Keratinocyte (primary cell): Measurements from ENCODE around the gene CACFD1. TPM values are rescaled to one million over a fixed set of nuclear protein-coding genes. Genes with fewer than 3 reads are reported as not detected.

Experiments used
- DNase-seq: peaks from one replicate; pipeline ENCODE4 v3.0.0-alpha.2; 2011; ENCODE audit warnings: low read depth, missing footprints, low spot score
- FAIRE-seq: peaks from 2 replicates; lab custom pipeline; 2011; peaks lifted over from hg19 to GRCh38; lab: Jason Lieb, UNC
- H2AFZ ChIP-seq: 2 replicates; pipeline ENCODE4 v1.6.0; 2012; ENCODE audit warnings: low read length, control low read depth, inconsistent platforms; ENCODE audit not compliant: control insufficient read depth
- H3K27ac ChIP-seq: 2 replicates; pipeline ENCODE4 v1.5.1; 2011; ENCODE audit warnings: low read length; ENCODE audit not compliant: control insufficient read depth, insufficient read depth
- H3K27me3 ChIP-seq: 3 replicates; pipeline ENCODE4 v1.6.0; 2011; ENCODE audit warnings: low read length; ENCODE audit not compliant: control insufficient read depth, insufficient read depth; ENCODE audit errors: extremely low read depth
- H3K36me3 ChIP-seq, 2 experiments: 2 replicates in 1 of 2; 3 replicates in 1 of 2; pipeline ENCODE4 v1.5.1; 2011; ENCODE audit warnings: low read length in 2 of 2, mild to moderate bottlenecking in 1 of 2; ENCODE audit not compliant: control insufficient read depth in 2 of 2, insufficient read depth in 2 of 2; ENCODE audit errors: extremely low read depth in 1 of 2
- H3K4me1 ChIP-seq: 3 replicates; pipeline ENCODE4 v1.5.1; 2011; ENCODE audit warnings: low read length; ENCODE audit not compliant: control insufficient read depth, insufficient read depth; ENCODE audit errors: extremely low read depth
- H3K4me2 ChIP-seq: 3 replicates; pipeline ENCODE4 v1.6.0; 2011; ENCODE audit warnings: low read depth, low read length; ENCODE audit not compliant: control insufficient read depth, insufficient read depth; ENCODE audit errors: extremely low read depth
- H3K4me3 ChIP-seq, 3 experiments: fragments of 200-600 bp in 1 of 3; sonication (generic) in 1 of 3; 2 replicates in 2 of 3; 3 replicates in 1 of 3; pipeline ENCODE4 v1.5.1; 2011 to 2016; ENCODE audit warnings: low read length in 3 of 3, mild to moderate bottlenecking in 3 of 3, control low read depth in 2 of 3, inconsistent platforms in 1 of 3, low read depth in 1 of 3, mixed read lengths in 1 of 3, mixed run types in 1 of 3, moderate library complexity in 1 of 3; ENCODE audit not compliant: control insufficient read depth in 2 of 3, insufficient read depth in 2 of 3; ENCODE audit errors: extremely low read depth in 1 of 3
- H3K79me2 ChIP-seq: 2 replicates; pipeline ENCODE4 v1.6.0; 2012; ENCODE audit warnings: low read length; ENCODE audit not compliant: control insufficient read depth, insufficient read depth
- H3K9ac ChIP-seq: 3 replicates; pipeline ENCODE4 v1.6.0; 2011; ENCODE audit warnings: low read length; ENCODE audit not compliant: control insufficient read depth, insufficient read depth; ENCODE audit errors: extremely low read depth
- H3K9me1 ChIP-seq: 3 replicates; pipeline ENCODE4 v1.6.0; 2011; ENCODE audit warnings: low read length; ENCODE audit not compliant: control insufficient read depth, insufficient read depth; ENCODE audit errors: extremely low read depth
- H3K9me3 ChIP-seq: 2 replicates; pipeline ENCODE4 v1.5.1; 2012; ENCODE audit warnings: low read depth, low read length; ENCODE audit not compliant: control insufficient read depth
- H4K20me1 ChIP-seq: 3 replicates; pipeline ENCODE4 v1.6.0; 2011; ENCODE audit warnings: low read length; ENCODE audit not compliant: control insufficient read depth, insufficient read depth; ENCODE audit errors: extremely low read depth
- CTCF ChIP-seq, 3 experiments: IDR thresholded peaks in 1 of 3; conservative IDR thresholded peaks in 1 of 3; optimal IDR thresholded peaks in 1 of 3; 2 replicates in 2 of 3; 3 replicates in 1 of 3; pipeline versions ENCODE3 to v1.5.1; 2011; ENCODE audit warnings: low read length in 3 of 3, mild to moderate bottlenecking in 3 of 3, moderate library complexity in 2 of 3, control low read depth in 1 of 3, inconsistent platforms in 1 of 3; ENCODE audit not compliant: insufficient read depth in 2 of 3; ENCODE audit errors: extremely low read depth in 1 of 3
- EZH2 ChIP-seq: IDR thresholded peaks from one replicate; pipeline ENCODE4 v1.6.1; 2012; ENCODE audit warnings: inconsistent platforms, mild to moderate bottlenecking, low read length, moderate library complexity
- dilution Hi-C: fragments of 300-500 bp; cut with MboI; formaldehyde crosslinking; loops from one replicate; pipeline ENCODE4 v1.7.0; 2020; ENCODE audit warnings: low sequenced_read_pairs; ENCODE audit not compliant: extremely low pct_ligation_motif_present
- polyA plus RNA-seq, 5 experiments: library from polyadenylated mRNA; depleted of rRNA in 3 of 5; stranded (reverse) in 3 of 5; stranded (forward) in 1 of 5; unstranded in 1 of 5; fragments of >200 nt; gene quantifications; 1 replicate in 1 of 5; 2 replicates in 3 of 5; 3 replicates in 1 of 5; pipeline versions ENCODE4 v1.2.1 to v1.2.3, GENCODE V29; 2011 to 2012; ENCODE audit warnings: missing spikeins in 2 of 5, low read depth in 1 of 5, low replicate concordance in 1 of 5

Gene CACFD1
- polyA plus RNA-seq, 1 donor (not counting 4 experiments of a cell fraction or from before 2014, with no cell fraction given): 3.4 TPM

- H2AFZ ChIP-seq: no peak overlapping the region
- H3K36me3 ChIP-seq: peaks cover 21 to 40% of the 10 kb centered on the region in 2 experiments
Observed at GRCh38 chr9:133475292-133476012, 15.7 kb downstream of the CACFD1 start.

GRCh38 chr9:133476036-133476931 lies 16.5 kb downstream of the CACFD1 start:
- no peak for DNase-seq
- H3K9ac ChIP-seq: no peak overlapping the region
- H4K20me1 ChIP-seq: peaks cover 3% of the 10 kb centered on the region
- H3K27me3 ChIP-seq: no peaks in the 10 kb centered on the region
- no peak overlapping the region for H2AFZ ChIP-seq
- FAIRE-seq: no peak
- H3K4me1 ChIP-seq: peaks cover 21% of the 10 kb centered on the region
- no peaks in the 10 kb centered on the region for H3K9me3 ChIP-seq
- no peak overlapping the region for H3K4me2 ChIP-seq
- H3K79me2 ChIP-seq: peaks cover 23% of the 10 kb centered on the region
- H3K27ac ChIP-seq: no peak overlapping the region
- dilution Hi-C loops: no loop called here
- H3K9me1 ChIP-seq: peaks cover 3% of the 10 kb centered on the region
- TF ChIP-seq CTCF (optimal IDR thresholded peaks at IDR 0.05 in 1 of 3, IDR thresholded peaks at IDR 0.05 in 1 of 3, conservative IDR thresholded peaks at IDR 0.05 in 1 of 3; ENCODE audit: extremely low read depth in 1 of 3, insufficient read depth in 2 of 3, low read length in 3 of 3): no peak
- no peak overlapping the region for H3K4me3 ChIP-seq
- peaks cover 21 to 40% of the 10 kb centered on the region in 2 experiments for H3K36me3 ChIP-seq

More at GRCh38 chr9:133475292-133476012, 15.7 kb downstream of the CACFD1 start:
- FAIRE-seq (no peak), DNase-seq (no peak)
- Histone ChIP-seq H3K27ac (no peak overlapping the region), H3K27me3 (no peaks in the 10 kb centered on the region), H3K4me1 (peaks cover 21% of the 10 kb centered on the region), H3K79me2 (peaks cover 23% of the 10 kb centered on the region), H3K9me3 (no peaks in the 10 kb centered on the region), H3K9ac (no peak overlapping the region), H4K20me1 (peaks cover 3% of the 10 kb centered on the region), H3K9me1 (peaks cover 3% of the 10 kb centered on the region), H3K4me2 (no peak overlapping the region), H3K4me3 (no peak overlapping the region)
- dilution Hi-C loops: no loop called here
- TF ChIP-seq EZH2 (no peak), CTCF (optimal IDR thresholded peaks at IDR 0.05 in 1 of 3, IDR thresholded peaks at IDR 0.05 in 1 of 3, conservative IDR thresholded peaks at IDR 0.05 in 1 of 3; ENCODE audit: extremely low read depth in 1 of 3, insufficient read depth in 2 of 3, low read length in 3 of 3) (no peak)
